ENCODE results near the gene GRIK4. TPM values are rescaled to one million over a fixed set of nuclear protein-coding genes. Genes with fewer than 3 reads are reported as not detected.
A peak's percentile ranks its signal among the peaks of the same experiment; 100 is the strongest.
"Not testable (repeated sequence)": the region's sequence is repeated elsewhere in the genome, so short reads cannot be mapped to it uniquely, and the experiment has no call there.

GRIK4 gene
- total RNA-seq, 1 donor from 2014 or later: 0.11 TPM

GRCh38 chr11:120985718-120986569 lies 474.4 kb downstream of the GRIK4 start:
- ATAC-seq (ENCODE audit: poor library complexity): peak; percentile 92
- peak; percentile 61 for DNase-seq
- intact Hi-C loops (cut with DNase I): no loop called here

GRCh38 chr11:120988603-120989002 lies 477.1 kb downstream of the GRIK4 start:
- ATAC-seq (ENCODE audit: poor library complexity): no peak
- no peak for DNase-seq
- intact Hi-C loops (cut with DNase I): no loop called here

GRCh38 chr11:120991830-120992686 lies 480.5 kb downstream of the GRIK4 start:
- DNase-seq (no peak), ATAC-seq (ENCODE audit: poor library complexity) (no peak)
- intact Hi-C loops (cut with DNase I): no loop called here

- intact Hi-C loops (cut with DNase I): no loop called here
- ATAC-seq (ENCODE audit: poor library complexity) (no peak), DNase-seq (no peak)
These were observed 482.7 kb downstream of the GRIK4 start for GRCh38 chr11:120994091-120994859.

GRCh38 chr11:120995184-120995583 lies 483.6 kb downstream of the GRIK4 start:
- DNase-seq (no peak), ATAC-seq (ENCODE audit: poor library complexity) (no peak)
- intact Hi-C loops (cut with DNase I): no loop called here

- no peak for ATAC-seq (ENCODE audit: poor library complexity)
- DNase-seq: no peak
- intact Hi-C loops (cut with DNase I): no loop called here
These were observed 485.4 kb downstream of the GRIK4 start for GRCh38 chr11:120996973-120997372.

- ATAC-seq (ENCODE audit: poor library complexity) (no peak), DNase-seq (no peak)
- intact Hi-C loops (cut with DNase I): no loop called here
These were observed 487.0 kb downstream of the GRIK4 start for GRCh38 chr11:120998581-120998980.

- intact Hi-C loops (cut with DNase I): no loop called here
- ATAC-seq (ENCODE audit: poor library complexity) (no peak), DNase-seq (no peak)
These were observed 492.8 kb downstream of the GRIK4 start for GRCh38 chr11:121004206-121004840.

GRCh38 chr11:121006922-121007321 lies 495.4 kb downstream of the GRIK4 start:
- ATAC-seq (ENCODE audit: poor library complexity) (no peak), DNase-seq (no peak)
- intact Hi-C loops (cut with DNase I): no loop called here

GRCh38 chr11:121008551-121008950 lies 497.0 kb downstream of the GRIK4 start:
- intact Hi-C loops (cut with DNase I): no loop called here
- DNase-seq: no peak
- ATAC-seq (ENCODE audit: poor library complexity): no peak

- intact Hi-C loops (cut with DNase I): no loop called here
- ATAC-seq (ENCODE audit: poor library complexity): no peak
- DNase-seq: no peak
These were observed 500.5 kb downstream of the GRIK4 start for GRCh38 chr11:121012091-121012490.

GRCh38 chr11:121018746-121019145 lies 507.2 kb downstream of the GRIK4 start:
- DNase-seq: no peak
- ATAC-seq (ENCODE audit: poor library complexity): no peak
- intact Hi-C loops (cut with DNase I): no loop called here

GRCh38 chr11:121021718-121022117 lies 510.2 kb downstream of the GRIK4 start:
- ATAC-seq (ENCODE audit: poor library complexity); DNase-seq; intact Hi-C loops (cut with DNase I): not testable (repeated sequence)

- intact Hi-C loops (cut with DNase I): no loop called here
- peak; percentile 91 for ATAC-seq (ENCODE audit: poor library complexity)
These were observed 512.6 kb downstream of the GRIK4 start, which contains the start of gene TBCEL for GRCh38 chr11:121023848-121024751. TBCEL (plus strand) TSS chr11:121024102; CDS start chr11:121045691, 21,589 bp downstream.

GRCh38 chr11:121024989-121025388 lies 513.4 kb downstream of the GRIK4 start:
- ATAC-seq (ENCODE audit: poor library complexity) (peak; percentile 85), DNase-seq (no peak)
- intact Hi-C loops (cut with DNase I): no loop called here

More at GRCh38 chr11:121023848-121024751, 512.6 kb downstream of the GRIK4 start, which contains the start of gene TBCEL:
- DNase-seq: peak; percentile 94

- intact Hi-C loops (cut with DNase I): no loop called here
These were observed 517.6 kb downstream of the GRIK4 start for GRCh38 chr11:121029153-121029552.

GRCh38 chr11:121029813-121030445 lies 518.4 kb downstream of the GRIK4 start:
- DNase-seq (no peak), ATAC-seq (ENCODE audit: poor library complexity) (peak; percentile 69)
- intact Hi-C loops (cut with DNase I): no loop called here

More at GRCh38 chr11:121029153-121029552, 517.6 kb downstream of the GRIK4 start:
- ATAC-seq (ENCODE audit: poor library complexity): no peak
- DNase-seq: no peak
